ENCODE results near the gene NEURL1B.

GRCh38 chr5:172658961-172659501, 18.0 kb downstream of the NEURL1B start:
- TF ChIP-seq YY1 (IDR thresholded peaks at IDR 0.05; ENCODE audit: insufficient read depth, insufficient read length): no peak
- no peak for TF ChIP-seq SUZ12 (IDR thresholded peaks at IDR 0.05; ENCODE audit: extremely low read depth, insufficient read depth, insufficient read length)
